HG02763 (cell line): ENCODE measurements around the gene ANTKMT.
"Not testable (repeated sequence)": the region's sequence is repeated elsewhere in the genome, so short reads cannot be mapped to it uniquely, and the experiment has no call there.

ENCODE experiments used
- ATAC-seq: cut with Tn5 transposase; IDR thresholded peaks from one replicate; pipeline ENCODE4 v1.9.1; 2021; ENCODE audit warnings: mild to moderate bottlenecking, moderate library complexity; ENCODE audit not compliant: unreplicated experiment

ANTKMT gene

DNA sequence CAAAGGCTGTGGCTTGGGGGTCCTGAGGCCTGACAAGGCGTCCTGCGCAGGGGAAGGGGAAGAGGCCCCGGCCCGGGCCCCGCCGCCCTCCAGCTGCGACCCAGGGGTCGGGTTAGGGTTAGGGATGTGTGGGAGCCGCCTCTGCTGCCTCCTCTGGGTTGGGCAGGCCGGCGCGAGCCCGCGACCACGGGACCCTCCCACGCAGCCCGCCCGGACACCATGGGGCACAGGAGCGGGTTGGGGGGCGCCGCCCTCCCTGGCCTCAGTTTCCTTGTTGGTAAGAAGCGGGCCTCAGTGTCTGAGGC lies 19.5 kb downstream of the ANTKMT start:
- ATAC-seq = peak; percentile 2

DNA sequence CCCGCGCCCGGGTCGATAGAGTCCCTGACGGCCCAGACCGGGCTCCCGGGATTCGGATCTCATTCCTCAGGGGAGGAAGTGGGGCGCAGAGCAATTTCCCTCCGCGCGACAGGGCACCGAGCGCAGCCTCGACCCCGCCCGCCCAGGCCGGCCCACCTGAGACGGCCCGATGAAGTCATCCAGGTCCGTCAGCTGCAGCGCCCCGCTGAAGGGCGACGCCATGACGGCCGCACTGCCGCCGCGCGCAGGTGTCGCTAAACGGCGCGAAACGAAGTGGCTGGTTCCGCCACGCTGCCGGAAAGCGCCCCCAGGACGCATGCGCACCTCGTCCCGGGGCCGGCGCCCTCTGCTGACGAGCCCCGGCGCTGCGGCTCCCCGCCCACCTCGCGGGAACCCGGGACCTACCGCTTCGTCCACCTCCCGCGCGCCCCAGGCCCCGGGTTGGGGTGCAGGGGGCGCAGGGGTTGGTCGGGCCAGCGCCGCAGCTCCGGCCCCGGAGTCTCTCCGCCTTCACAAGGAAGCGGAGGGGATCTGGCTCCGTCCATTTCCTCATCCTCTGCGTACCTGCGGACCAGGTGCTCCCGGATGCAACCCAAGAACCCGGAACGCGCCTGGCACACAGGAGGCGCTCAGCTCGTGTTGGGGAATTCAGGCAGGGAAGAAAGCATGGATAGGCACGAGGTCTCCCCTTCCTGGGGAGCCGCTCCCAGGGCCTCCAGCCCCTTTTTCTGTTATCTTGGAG lies 20.0 kb downstream of the ANTKMT start, which contains the start of gene CIAO3:
TSS of gene CIAO3 (minus strand) at position 234 of the 742 bp plus-strand sequence. CDS start at position 222, 12 bp downstream.
- peak; percentile 71 for ATAC-seq

GRCh38 chr16:741986-742629 lies 21.2 kb downstream of the ANTKMT start:
- ATAC-seq = no peak

GRCh38 chr16:742894-743293 lies 21.9 kb downstream of the ANTKMT start:
- ATAC-seq = not testable (repeated sequence)

DNA sequence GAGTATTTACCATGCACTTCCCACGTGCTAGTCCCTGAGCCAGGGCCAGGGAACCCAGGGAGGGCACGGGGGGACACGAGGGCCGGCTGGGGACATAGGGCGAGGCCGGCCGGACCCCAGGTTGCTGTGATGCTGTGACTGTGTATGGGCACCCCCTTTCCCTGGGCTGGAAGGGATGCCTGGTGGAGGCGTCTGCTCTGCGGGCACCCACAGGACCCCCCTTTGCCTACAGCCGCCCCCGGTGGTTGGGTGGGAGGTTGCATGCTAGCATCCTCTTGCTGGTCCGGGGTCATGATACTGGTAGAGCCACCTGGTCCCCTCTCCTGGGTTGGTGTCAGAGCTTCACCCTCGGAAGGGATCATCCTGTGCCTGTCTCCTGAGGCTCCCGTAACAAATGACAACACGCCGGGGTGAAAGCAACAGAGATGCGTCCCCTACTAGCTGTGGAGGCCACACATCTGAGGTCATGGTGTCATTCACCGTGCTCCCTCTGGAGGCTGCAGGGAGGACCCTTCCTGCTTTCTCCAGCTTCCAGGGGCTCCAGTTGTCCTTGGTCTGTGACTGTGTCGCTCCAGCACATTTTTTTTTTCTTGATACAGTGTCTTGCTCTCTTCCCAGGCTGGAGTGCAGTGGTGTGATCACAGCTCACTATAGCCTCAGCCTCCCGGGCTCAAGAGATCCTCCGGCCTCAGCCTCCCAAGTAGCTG lies 23.0 kb downstream of the ANTKMT start:
- no peak for ATAC-seq

DNA sequence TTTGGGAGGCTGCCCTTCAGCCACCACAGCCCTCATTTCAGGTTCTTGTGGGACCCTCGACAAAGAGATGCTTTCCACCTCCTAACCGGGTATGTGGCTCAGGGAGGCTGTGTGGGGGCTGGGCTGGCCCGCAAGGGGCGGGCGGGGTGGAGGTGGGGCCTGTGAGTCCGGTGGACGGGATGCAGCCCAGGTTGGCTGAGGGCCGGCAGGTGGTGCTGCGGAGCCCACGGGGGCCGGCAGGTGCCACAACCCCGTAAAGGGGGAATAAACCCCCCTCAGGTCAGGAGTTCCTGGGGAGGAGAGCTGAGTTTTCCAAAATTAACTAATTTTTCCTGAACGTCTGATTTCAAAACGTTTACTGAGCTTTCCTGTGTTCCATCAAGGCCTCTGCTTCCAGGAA lies 24.8 kb downstream of the ANTKMT start:
- ATAC-seq = no peak

DNA sequence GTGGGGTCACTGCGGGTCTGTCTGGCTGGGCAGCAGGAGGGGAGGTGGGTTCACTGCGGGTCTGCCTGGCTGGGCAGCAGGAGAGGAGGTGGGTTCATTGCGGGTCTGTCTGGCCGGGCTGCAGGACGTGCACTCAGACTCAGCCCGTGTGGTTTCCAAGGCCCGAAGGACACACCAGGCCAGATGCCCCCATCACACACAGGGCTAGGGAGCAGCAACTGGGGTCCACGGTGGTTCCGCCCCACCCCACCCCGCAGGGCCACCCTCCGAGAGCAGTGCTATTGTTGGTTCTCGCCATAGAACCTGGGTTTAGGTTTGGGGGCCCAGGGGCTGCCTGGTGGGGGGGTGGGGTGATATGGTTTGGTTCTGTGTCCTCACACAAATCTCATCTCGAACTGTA lies 25.7 kb downstream of the ANTKMT start:
- ATAC-seq = no peak

- ATAC-seq = no peak
These were observed 27.2 kb downstream of the ANTKMT start for GRCh38 chr16:747978-748746.

DNA sequence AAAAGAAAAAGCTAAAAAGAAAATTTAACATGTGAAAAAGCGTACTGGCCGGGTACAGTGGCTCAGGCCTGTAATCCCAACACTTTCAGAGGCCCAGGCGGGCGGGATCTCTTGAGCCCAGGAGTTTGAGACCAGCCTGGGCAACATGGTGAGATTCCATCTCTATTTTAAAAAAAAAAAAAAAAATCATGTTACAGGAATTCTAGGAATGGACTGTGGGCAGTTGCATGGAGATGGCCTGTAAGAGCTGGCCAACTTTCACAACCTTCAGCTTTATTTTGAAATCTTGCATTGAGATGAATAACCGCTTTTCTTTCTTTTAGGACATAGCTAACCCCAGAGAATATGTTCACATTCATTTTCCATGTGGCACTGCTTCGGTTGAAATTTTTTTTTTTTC lies 28.1 kb downstream of the ANTKMT start:
- ATAC-seq = no peak

DNA sequence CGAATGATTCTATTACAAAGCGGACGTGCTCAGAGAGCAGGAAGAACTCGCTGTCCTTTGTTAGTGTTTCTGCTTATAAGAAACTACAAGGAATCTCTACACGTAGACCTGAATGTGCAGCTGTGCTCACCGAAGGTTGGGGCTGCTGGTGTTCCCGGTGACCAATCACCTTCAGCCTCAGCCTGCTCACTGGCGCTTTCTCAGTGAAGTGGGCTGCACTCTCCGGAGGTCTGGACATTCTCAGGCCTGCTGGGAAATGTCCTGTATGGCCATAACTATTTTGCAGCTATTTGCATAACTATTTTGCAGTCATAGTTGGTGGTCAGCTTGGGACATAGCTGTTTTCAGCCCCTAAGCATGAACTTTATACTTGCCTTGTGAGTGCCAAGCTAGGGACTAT lies 29.5 kb downstream of the ANTKMT start:
- no peak for ATAC-seq

- ATAC-seq = no peak
These were observed 30.4 kb downstream of the ANTKMT start for GRCh38 chr16:751152-752006.

DNA sequence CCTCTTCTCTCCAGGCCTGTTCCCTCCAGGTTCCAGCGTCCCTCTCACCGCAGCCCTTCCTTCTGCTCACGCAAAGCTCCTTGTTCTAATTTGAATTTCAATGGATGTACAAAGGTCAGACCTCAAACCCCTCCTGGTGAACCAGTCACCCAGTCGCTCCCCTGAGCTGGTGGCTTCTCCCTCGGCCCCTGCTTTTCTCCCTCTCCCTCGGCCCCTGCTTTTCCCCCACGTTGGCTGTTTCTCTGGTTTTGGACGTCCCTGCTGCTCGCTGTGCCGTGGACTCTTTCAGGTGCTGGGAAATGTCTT lies 31.0 kb downstream of the ANTKMT start:
- ATAC-seq = no peak

DNA sequence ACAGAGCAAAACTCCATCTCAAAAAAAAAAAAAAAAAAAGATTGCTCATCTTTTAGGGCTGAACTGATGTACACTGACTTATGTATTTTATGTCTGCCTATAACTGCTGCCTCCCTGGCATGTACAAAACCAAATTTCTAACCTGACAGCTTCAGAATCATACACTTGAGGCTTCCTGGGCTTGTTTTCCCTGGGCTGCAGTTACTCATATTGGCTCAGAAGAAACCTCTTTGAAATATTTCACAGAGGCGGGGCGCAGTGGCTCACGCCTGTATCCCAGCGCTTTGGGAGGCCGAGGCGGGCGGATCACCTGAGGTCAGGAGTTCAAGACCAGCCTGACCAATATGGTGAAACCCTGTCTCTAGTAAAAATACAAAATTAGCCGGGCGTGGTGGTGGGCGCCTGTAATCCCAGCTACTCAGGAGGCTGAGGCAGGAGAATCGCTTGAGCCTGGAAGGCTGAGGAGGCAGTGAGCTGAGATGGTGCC lies 33.2 kb downstream of the ANTKMT start:
- ATAC-seq = not testable (repeated sequence)

- ATAC-seq = no peak
These were observed 33.7 kb downstream of the ANTKMT start for GRCh38 chr16:754656-755055.

GRCh38 chr16:756428-756827 lies 35.5 kb downstream of the ANTKMT start:
- ATAC-seq = no peak

- ATAC-seq = no peak
These were observed 38.4 kb downstream of the ANTKMT start for GRCh38 chr16:759110-759910.

DNA sequence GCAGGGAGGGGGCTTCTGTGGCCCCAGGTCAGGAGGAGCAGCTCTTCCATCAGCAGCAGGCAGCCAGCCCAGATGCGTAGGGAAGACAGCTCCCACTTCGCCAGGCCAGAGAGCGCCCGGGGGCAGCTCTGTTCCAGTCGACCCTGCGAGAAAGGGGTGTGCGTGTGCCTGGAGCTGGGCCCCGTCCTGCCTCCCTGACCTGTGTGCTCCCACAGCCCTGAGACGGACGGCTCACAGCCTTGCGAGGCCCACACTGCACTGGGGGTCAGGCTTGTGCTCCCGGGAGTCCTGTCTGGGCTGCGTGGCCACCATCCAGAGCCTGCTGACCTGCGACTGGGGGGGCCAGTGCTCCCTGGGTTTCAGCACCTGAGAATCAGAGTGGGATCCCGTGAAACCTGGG lies 39.1 kb downstream of the ANTKMT start:
- no peak for ATAC-seq

GRCh38 chr16:760545-761343 lies 39.8 kb downstream of the ANTKMT start, which contains the start of gene MSLN:
TSS of gene MSLN (plus strand) at chr16:760734. CDS start at chr16:762681, 1,947 bp downstream.
- no peak for ATAC-seq
